GM21717 (cell line): ENCODE results near the gene CCDC177.
"Not testable (repeated sequence)": the region's sequence is repeated elsewhere in the genome, so short reads cannot be mapped to it uniquely, and the experiment has no call there.

Experiments used
- ATAC-seq: cut with Tn5 transposase; IDR thresholded peaks from one replicate; pipeline ENCODE4 v1.9.1; 2021; ENCODE audit warnings: mild to moderate bottlenecking, moderate library complexity; ENCODE audit not compliant: unreplicated experiment

CCDC177 gene

DNA sequence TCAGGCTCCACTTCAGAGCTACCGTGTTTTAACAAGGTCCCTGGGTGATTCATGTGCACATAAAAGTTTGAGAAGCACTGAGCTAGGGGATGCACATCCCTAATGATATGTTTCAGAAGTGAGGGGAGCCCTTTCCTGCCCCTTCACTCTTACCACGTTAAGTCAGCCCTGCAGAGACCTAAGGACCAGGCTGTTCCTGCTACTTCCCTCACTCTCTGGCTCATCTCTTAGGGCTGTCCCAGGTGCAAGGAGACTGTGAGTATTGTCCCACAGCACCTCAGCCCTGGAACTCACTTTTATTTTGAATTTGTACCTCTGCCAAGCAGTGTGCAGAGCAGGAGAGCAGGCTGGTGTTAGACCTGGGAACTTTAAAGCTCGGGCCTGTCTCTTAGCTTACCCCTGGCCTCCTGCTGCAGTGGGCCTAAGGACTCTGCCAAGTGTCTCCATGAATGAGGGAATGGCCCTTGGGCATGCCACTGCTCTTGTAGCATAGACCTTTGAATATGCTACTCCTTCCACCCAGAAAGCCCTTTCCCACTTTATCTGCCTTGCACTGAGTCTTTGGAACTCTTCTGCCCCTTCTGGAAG lies 25.7 kb upstream of the CCDC177 start:
- ATAC-seq: no peak

DNA sequence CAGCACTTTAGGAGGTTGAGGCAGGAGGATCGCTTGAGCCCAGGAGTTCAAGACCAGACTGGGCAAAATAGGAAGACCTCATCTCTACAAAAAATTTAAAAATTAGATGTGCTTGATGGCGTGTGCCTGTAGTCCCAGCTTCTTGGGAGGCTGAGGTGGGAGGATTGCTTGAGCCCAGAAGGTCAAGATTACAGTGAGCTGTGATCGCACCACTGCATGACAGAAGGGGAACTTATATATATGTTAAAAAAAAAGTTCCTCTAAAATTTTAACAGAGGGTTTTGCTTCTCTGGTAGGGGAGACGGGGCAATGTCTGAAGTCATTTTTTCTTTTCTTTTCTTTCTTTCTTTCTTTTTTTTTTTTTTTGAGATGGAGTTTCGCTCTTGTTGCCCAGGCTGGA lies 24.8 kb upstream of the CCDC177 start:
- not testable (repeated sequence) for ATAC-seq

DNA sequence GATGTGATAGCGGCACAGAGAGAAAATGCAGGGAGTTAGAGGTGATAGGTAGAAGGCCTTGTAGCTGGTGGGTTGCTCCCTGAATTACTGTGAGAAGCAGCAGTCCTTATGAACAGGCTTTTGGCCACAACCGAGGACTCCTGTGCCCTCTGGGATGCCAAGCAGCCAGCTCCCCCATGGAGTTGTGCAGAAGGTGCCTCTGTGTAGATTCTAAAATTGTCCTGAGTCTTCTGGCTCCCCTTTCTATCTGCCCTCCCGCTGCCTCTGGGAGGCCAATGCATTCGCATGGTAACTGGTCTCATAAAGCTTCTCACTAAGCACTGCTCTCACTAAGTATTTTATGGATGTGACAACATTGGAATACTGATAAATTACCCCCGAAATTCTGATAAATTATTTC lies 20.7 kb upstream of the CCDC177 start:
- ATAC-seq: no peak

DNA sequence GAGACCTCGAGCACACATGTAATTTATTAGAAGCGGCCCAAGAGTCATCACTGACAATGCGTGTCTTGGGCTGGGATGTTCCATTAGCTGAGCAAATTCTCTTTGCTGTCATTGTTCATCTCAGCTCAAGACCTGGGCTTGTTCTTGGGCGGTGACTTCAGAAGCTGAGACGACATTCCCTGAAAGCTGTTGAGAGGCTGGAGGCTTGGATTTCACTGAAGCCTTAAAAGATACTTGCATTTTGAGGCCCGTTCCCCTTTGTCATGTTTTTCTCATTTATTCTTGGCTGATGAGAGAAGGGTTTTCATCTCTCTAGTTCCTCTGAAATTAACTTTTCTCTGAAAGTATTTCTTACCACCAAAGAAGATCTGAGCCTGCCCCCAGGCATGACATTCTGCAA lies 20.2 kb upstream of the CCDC177 start:
- ATAC-seq: no peak

DNA sequence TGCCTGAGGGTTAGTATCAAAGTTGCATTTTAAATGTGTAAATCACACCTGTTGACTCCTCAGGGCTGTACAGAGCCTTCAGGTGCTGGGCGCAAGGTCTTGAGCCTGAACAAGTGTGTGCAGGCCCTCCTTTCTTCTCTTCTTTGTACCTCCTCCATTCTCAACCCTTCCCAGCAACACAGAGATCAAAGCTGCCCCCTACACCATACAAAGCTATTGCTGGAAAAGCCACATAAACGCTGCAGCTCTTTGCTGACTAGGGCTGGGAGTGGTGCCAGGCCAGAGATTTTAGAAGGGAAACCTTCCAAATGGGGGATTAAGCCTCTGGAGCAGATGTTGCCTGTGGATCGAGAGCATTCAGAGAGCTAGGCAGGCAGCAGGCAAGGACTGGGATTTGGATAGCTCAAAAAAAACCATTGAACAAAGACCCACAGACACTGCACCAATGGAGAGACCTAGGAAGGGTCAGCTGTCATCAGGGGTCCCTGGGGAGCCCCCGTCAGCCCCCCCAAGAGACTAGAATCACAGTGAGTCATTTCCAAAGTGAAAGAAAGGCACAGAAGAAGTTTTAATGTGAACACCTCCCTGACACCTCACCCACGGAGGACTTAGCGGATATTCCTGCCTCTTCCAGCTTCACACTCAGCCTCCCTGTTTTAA lies 18.5 kb upstream of the CCDC177 start:
- ATAC-seq: no peak

DNA sequence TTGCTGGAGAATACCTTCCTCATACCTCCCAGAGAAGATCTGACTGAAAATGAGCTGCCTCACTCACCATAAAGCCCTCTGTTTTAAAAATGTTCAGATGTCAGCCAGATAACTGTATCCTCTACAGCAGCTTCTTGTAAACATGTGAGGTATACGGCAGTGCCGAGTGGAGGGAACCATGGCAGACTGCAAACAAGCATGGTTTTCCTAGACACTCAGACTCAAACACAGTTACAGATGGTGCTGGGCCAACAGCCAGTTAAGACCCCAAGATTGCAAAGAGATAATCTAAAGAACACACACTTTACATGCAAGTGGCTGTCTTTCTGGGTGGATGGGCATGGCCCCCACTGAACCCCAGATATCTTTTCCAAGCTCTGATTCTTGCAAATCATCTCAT lies 16.6 kb upstream of the CCDC177 start:
- ATAC-seq: no peak

DNA sequence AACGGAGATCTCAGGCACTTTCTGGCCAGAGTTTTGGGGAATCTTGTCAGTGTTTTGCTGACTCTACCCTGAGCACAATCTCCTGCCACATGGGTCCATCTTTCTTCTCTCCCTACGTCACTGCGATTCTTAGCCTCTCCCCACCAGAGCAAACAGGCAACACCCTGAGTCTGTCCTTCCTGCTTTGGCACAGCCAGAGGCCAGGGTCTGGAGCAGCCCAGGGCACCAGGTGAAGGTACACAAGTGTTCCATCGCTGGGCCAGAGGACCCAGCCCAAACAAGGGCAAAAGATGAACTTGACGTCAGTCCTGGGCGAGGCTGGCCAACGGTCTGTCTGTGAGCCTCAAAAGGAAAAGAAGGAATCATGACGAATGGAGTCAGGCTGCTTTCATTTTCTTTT lies 12.7 kb upstream of the CCDC177 start:
- no peak for ATAC-seq

DNA sequence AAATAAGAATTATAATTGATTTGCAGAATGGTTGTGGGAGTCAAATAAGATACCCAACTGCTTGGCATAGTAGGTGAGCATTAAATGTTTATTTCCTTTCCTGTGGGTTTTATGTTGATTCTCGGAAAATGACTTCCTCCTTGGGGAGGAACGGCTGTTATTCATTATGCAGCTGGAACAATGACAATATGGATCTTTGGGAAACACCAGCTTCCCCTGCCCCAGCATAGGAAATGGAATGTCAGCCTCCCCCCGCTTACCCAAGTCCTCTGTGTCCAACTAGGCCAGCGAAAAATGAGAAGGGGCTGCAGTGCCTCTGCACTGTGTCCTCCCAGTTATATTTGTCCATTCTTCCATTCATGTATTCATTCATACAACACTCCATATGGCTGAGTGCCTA lies 11.7 kb upstream of the CCDC177 start:
- no peak for ATAC-seq

DNA sequence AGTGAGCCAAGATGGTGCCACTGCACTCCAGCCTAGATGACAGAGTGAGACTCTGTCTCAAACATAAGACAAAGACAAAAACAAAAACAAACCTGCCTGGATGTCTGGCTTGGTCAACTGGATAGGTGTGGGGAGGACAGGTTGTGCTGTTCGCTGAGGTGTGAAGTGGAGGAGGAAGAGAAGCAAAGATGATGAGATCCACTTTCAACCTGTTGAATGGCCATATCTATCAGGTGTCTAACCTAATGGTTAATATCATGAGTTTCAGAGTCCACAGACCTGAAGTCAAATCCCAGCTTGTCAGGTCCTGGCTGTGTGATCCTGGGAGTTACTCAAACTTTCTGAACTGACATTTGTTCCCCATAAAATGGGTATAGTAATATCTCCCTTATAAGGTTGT lies 9.7 kb upstream of the CCDC177 start:
- ATAC-seq: no peak

DNA sequence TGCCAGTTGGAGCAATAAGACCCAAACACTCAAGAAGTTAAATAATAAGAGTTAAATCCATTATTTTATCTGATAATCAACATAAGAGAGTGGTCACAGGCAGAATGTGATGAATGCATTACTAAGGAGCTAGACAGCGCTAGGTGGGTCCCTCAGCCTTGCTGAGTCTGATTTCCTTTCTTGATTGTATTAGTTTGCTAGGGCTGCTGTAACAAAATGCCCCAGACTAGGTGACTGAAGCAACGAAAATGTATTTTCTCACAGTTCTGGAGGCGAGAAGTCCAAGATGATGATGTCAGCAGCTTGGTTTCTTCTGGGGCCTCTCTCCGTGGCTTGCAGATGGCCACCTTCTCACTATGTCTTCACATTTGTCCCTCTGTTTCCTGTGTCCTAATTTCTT lies 8.2 kb upstream of the CCDC177 start:
- ATAC-seq: no peak

DNA sequence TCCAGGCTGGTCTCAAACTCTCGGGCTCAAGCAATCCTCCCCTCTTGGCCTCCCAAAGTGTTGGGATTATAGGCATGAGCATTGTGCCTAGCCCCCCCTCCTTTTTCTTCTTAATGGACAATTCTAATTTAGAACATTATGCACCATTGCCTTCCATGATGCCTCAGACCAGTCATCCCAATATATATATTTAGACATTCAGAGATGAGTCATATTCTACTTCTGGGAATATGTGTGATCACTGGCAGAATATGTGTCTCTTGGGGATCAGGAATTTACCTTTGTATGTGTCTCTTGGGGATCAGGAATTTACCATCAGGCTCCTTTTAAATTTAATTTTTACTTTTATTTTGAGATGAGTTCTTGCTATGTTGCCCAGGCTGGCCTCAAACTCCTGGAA lies 7.5 kb upstream of the CCDC177 start:
- ATAC-seq: no peak

DNA sequence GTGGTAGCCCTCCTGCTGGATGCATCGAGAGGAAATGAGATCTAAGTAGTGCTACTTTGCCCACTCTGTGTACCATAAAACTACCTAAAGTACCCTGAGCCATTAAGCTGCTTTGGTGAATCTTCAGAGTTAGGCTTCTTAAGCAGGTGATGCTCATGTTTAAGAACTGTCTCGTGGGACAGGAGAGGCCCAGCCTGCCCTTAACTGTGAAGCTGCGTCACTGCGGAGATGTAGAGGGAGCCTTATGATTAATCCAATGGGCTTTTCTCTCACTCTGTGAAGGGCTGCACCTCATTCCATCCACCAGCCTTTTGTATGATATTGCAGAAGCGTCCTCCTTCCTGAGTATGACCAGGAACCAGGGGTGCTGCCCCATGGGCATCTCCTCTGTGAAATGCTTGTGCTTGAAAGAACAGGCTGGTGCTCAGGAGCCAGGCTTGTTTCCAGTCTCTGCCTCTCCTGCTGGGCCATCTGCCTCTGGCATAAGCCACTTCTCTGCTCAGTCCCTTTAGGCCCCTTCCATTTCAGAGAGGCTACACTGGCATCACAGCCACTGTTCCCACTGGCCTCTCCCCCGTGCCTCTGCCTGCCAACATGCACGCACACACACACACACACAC lies 6.8 kb upstream of the CCDC177 start:
- ATAC-seq: no peak

DNA sequence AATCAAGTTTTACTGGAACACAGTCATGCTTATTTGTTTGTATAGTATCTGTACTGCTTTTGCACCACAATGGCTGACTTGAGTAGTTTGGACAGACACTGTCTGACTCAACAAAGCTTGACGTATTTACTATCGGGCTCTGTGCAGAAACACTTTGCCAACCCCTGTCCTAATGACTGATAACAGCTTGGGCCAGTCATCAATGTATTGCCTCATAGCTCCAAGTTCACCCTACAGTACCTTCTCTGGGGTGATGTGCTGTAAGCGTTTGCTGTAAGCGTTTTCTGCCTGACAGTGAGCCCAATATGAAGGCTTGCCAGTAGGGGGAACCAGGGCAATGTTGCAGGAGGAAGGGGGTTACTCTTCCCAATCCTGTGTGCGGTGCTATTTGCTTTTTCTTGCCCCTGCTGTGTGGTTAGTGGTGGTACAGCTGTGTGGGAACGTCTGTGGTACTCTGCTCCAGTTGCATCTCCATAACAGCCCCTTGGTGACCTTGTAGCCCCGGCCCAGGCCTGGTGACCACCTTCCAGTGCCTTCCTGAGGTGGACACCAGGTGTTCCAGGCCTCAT lies 5.4 kb upstream of the CCDC177 start:
- ATAC-seq: no peak

DNA sequence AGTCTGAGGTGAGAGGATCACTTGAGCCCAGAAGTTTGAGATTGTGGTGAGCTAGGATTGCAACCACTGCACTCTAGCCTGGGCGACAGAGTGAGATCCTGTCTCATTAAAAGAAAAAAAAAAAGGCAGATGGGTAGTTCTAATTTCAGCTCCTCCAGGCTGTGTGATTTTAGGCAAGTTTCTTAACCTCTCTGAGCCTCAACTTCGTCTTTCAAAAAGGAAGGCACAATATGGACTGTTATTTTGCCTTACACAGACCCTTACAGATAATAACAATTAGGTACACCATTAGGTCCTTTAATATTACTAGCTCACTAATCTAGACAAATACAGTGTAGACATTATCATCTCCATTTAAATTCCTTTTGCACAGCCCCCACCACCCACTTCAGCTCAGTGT lies 4.8 kb upstream of the CCDC177 start:
- no peak for ATAC-seq

DNA sequence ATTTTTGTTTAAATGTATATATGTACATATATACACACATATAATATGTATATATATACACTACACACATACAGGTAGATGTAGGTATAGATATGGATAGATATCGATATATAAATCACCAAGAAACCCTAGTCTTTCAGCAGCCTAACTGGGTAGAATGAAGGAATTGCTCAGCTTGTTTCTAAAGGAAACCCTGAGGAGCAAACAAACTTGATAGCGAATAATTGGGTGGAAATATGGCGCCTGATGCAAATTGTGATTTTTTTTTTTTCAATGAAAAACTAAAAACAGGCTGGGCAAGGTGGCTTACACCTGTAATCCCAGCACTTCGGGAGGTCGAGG lies 254 bp upstream of the CCDC177 start:
- ATAC-seq: no peak

DNA sequence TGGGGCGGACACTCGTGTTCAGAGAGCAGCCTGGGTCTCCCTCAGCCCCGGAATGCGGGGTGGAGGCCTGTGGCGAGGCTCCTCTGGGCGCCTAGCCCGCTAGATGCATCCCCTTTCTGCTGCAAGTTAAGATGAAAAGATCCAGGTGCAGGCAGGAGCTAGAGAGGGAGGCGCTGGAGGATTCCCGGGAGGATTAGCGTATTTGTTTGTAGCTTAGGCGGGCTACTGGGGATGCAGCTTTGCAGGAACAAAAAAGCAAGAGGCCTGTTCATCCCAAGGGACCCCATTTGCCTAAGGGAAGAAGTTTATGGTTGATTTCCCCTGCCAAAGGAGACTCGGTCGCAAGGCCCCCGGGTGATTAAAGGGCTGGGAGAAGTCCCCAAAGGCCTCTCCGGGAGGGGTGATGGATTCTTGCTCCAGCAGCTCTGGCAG lies 824 bp downstream of the CCDC177 start:
- ATAC-seq: no peak

DNA sequence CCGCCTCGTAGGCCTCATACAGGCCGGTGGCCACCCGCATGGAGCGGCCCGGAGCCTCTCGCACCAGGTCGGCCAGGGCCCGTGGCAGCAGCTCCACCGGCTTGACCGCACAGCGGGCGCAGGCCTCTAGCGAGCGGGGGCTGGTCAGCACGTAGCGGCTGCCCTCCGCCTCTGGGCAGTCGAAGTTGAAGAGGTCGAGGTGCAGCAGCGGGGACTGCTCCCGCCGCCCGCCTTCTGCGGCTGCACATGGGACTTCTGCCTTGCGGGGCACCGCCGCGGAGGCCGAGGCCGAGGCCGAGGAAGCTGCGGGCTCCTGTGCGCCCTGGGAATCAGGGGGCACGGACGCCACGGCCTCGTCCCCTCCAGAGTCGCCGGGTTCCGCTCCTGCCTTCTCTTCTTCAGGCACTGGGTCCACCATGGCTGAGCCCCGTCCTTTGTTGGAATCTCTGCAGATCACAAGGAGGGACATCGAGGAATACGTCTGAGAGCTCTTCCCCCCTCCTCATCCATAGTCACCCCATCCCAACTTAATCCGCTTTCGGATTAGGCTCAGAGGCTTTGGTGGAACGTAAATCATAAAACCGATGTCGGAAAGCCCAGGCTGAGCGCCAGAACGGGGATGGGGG lies 1.4 kb downstream of the CCDC177 start:
- no peak for ATAC-seq

DNA sequence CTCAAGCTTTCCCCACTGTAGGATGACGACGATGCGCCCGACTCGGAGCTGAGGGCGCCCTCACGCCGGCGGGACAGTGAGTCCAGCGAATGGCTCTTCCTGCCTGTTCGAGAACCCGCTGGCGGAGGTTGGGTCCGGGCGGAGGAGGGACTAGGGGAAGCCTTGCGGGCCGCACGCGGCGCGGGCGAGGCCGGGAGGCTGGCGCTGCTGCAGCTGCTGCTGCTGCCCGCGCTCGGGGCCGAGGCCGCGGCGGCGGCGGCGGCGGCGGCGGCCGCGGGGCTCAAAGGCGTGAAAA lies 1.9 kb downstream of the CCDC177 start:
- no peak for ATAC-seq

DNA sequence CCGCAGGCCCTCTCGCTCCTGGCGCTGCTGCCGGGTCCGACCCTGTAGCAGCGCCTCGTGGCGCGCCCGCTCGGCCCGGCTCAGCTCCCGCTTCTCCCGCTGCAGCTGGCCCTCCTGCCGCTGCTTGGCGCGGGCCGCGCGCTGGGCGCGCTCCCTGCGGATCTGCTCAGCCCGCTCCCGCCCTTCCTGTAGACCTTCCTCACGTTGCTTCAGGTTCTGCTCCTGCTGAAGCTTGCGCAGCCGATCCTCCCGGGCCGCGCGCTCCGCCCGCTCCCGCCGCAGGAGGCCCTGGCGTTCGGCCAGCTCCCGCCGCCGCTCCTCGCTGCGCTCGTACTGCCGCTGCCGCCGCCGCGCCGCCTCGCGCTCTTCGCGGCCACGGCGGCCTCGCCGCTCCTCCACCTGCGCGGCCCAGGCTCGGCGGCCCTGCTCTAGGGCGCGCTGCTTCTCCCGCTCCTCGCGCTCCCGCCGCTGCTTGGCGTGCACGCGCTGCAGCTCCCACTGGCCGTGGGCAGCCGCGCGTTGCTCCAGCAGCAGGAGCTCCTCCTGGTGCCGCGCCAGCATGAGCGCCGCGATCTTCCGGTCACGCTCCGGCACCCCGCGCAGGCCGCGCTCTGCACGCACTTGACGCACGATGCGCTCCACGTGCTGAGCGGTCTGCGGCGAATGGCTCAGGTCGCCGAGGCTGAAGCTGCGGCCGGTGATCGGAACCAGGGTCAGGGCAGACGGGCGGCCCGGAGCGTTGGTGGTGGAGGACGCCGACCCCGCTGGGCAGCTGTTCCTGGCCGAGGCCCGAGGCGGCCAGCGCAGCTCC lies 2.4 kb downstream of the CCDC177 start:
- no peak for ATAC-seq

DNA sequence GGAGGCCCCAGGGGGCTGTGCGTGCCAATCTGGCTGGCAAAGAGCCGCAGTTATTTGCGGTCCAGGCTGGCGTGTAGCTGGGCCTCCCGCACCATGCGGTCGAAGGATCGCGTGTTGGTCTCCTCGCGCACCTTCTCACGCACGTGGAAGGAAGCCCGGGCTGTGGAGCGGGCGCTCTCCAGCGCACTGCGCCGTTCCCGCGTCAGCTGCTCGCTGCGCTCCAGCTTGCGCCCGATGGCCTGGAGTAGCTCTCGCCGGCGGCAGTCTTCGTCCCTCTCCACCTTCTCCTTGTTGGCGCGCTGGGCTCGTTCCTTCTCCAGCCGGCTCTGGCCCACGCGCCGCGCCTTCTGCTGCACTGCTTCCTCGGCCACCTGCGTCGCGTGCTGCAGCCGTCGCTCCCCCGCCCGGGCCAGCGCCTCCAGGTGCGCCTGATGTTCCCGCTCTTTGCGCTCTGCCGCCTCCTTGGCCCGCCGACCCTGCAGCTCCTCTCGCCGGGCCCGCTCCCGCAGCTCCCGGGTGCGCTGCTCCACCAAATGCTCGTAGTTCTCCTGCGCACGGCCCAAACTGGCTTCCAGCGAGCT lies 3.1 kb downstream of the CCDC177 start:
- ATAC-seq: no peak

DNA sequence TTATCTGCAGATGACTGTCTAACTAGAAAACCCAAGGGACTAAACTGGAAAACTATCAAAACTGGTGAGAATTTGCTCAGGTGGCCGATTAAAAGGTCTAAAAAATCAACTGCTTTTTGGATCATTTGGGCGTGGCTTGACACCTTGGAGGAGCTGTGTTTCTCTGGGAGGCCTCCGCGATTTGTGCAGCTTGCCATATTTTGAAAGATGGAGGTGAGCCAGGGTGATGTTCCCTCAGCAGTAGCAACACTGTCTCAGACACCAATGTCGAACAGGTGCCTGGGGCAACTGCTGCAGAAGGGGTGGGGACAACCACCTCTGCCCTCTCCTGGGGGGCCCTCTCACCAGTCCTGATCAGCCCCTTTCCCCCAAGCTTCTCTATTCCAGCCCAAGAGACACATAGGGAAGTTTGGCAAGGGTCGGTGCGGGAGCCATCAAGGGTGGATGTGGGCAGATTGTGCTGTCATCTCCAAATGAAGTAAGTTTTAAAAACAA lies 3.8 kb downstream of the CCDC177 start:
- no peak for ATAC-seq
